ENCODE results near the gene KCNMA1. TPM values are rescaled to one million over a fixed set of nuclear protein-coding genes. Genes with fewer than 3 reads are reported as not detected.
A peak's percentile ranks its signal among the peaks of the same experiment; 100 is the strongest.

KCNMA1 gene
- total RNA-seq, 2 donors from 2014 or later, result 5.9 to 9.3 TPM

- WGBS, 2 donors, result 8 to 21% methylated on average over 1 to 4 of the region's 4 CpGs
- Histone ChIP-seq H3K36me3 (replicated peaks in 1 of 2; ENCODE audit: insufficient read depth in 1 of 2, low read depth in 2 of 2) (no peaks in the 10 kb centered on the region), H3K4me1 (peaks cover 21% of the 10 kb centered on the region), H3K27me3 (no peaks in the 10 kb centered on the region), H3K4me3 (no peak overlapping the region), H3K27ac (no peak overlapping the region), H3K9me3 (no peaks in the 10 kb centered on the region)
- DNase-seq (peak; percentile 70 to 86 (median 80)), ATAC-seq (peak; percentile 88)
- TF ChIP-seq CTCF (IDR thresholded peaks at IDR 0.05) (peak in 4 of 7 experiments; percentile 59 to 80 (median 65)), POLR2A (IDR thresholded peaks at IDR 0.05) (no peak)
- intact Hi-C loops (cut with DNase I), result no loop called here
Observed at GRCh38 chr10:77504873-77505257, 132.7 kb downstream of the KCNMA1 start.

GRCh38 chr10:77504196-77504872 lies 133.3 kb downstream of the KCNMA1 start:
- DNase-seq (no peak), ATAC-seq (peak; percentile 12)
- H3K27me3 ChIP-seq, result no peaks in the 10 kb centered on the region
- WGBS, 2 donors, result 87 to 100% methylated on average over 2 of the region's 2 CpGs
- no peak overlapping the region for H3K27ac ChIP-seq
- no peak overlapping the region for H3K4me3 ChIP-seq
- H3K4me1 ChIP-seq, result peaks cover 24% of the 10 kb centered on the region
- TF ChIP-seq CTCF (IDR thresholded peaks at IDR 0.05) (no peak), POLR2A (IDR thresholded peaks at IDR 0.05) (no peak)
- H3K9me3 ChIP-seq, result no peaks in the 10 kb centered on the region
- H3K36me3 ChIP-seq (replicated peaks in 1 of 2; ENCODE audit: insufficient read depth in 1 of 2, low read depth in 2 of 2), result no peaks in the 10 kb centered on the region
- intact Hi-C loops (cut with DNase I), result no loop called here

GRCh38 chr10:77501846-77502261 lies 135.8 kb downstream of the KCNMA1 start:
- no peak overlapping the region for H3K4me3 ChIP-seq
- no peaks in the 10 kb centered on the region for H3K9me3 ChIP-seq
- TF ChIP-seq POLR2A (IDR thresholded peaks at IDR 0.05) (no peak), CTCF (IDR thresholded peaks at IDR 0.05) (no peak)
- no peaks in the 10 kb centered on the region for H3K36me3 ChIP-seq (replicated peaks in 1 of 2; ENCODE audit: insufficient read depth in 1 of 2, low read depth in 2 of 2)
- H3K4me1 ChIP-seq, result peaks cover 46% of the 10 kb centered on the region
- WGBS, 2 donors, result 75 to 76% methylated on average over 4 of the region's 4 CpGs
- no peak for DNase-seq
- intact Hi-C loops (cut with DNase I), result no loop called here
- no peak overlapping the region for H3K27ac ChIP-seq
- no peaks in the 10 kb centered on the region for H3K27me3 ChIP-seq
- ATAC-seq, result no peak

- intact Hi-C loops (cut with DNase I), result no loop called here
- WGBS, 2 donors, result 67 to 73% methylated on average over 3 to 7 of the region's 7 CpGs
- Histone ChIP-seq H3K9me3 (no peaks in the 10 kb centered on the region), H3K4me1 (peaks cover 51% of the 10 kb centered on the region), H3K27me3 (no peaks in the 10 kb centered on the region), H3K4me3 (no peak overlapping the region), H3K36me3 (replicated peaks in 1 of 2; ENCODE audit: insufficient read depth in 1 of 2, low read depth in 2 of 2) (no peaks in the 10 kb centered on the region), H3K27ac (no peak overlapping the region)
- TF ChIP-seq POLR2A (IDR thresholded peaks at IDR 0.05) (no peak), CTCF (IDR thresholded peaks at IDR 0.05) (no peak)
- ATAC-seq, result no peak
- no peak for DNase-seq
Observed at GRCh38 chr10:77501152-77501845, 136.3 kb downstream of the KCNMA1 start.
